NOMO-1 treated with DMSO at 0.1 percent for 48 hours (cell line): Measurements from ENCODE around the gene PODNL1.
A peak's percentile ranks its signal among the peaks of the same experiment; 100 is the strongest.

Experiments used
- DNase-seq: peaks from one replicate; lab custom pipeline; 2025; ENCODE audit not compliant: unreplicated experiment; lab: John Stamatoyannopoulos, UW

PODNL1 gene

GRCh38 chr19:13959141-13959961, 21.1 kb upstream of the PODNL1 start:
- no peak for DNase-seq

- no peak for DNase-seq
Measured at GRCh38 chr19:13958043-13958442, 19.8 kb upstream of the PODNL1 start.

- DNase-seq: no peak
Measured at GRCh38 chr19:13957051-13957450, 18.8 kb upstream of the PODNL1 start.

GRCh38 chr19:13956365-13956744, 18.1 kb upstream of the PODNL1 start:
- DNase-seq: no peak

- no peak for DNase-seq
Measured at GRCh38 chr19:13955662-13956364, 17.6 kb upstream of the PODNL1 start.

- no peak for DNase-seq
Measured at GRCh38 chr19:13954185-13954584, 16.0 kb upstream of the PODNL1 start.

- no peak for DNase-seq
Measured at GRCh38 chr19:13952931-13953531, 14.8 kb upstream of the PODNL1 start.

- peak; percentile 99 for DNase-seq
Measured at GRCh38 chr19:13952154-13952930, 14.1 kb upstream of the PODNL1 start, which contains the start of gene DCAF15. Gene DCAF15, plus strand, starts transcription at chr19:13952509. Its CDS starts 4 bp downstream, at chr19:13952513.

- no peak for DNase-seq
Measured at GRCh38 chr19:13951799-13952153, 13.6 kb upstream of the PODNL1 start.

GRCh38 chr19:13951043-13951442, 12.8 kb upstream of the PODNL1 start:
- no peak for DNase-seq

GRCh38 chr19:13946414-13946813, 8.2 kb upstream of the PODNL1 start:
- no peak for DNase-seq

GRCh38 chr19:13942023-13942684, 3.9 kb upstream of the PODNL1 start:
- no peak for DNase-seq

GRCh38 chr19:13937479-13938300, 527 bp downstream of the PODNL1 start:
- no peak for DNase-seq

- no peak for DNase-seq
Measured at GRCh38 chr19:13935765-13936510, 2.3 kb downstream of the PODNL1 start.

- no peak for DNase-seq
Measured at GRCh38 chr19:13934785-13935109, 3.5 kb downstream of the PODNL1 start.

- no peak for DNase-seq
Measured at GRCh38 chr19:13932911-13933393, 5.3 kb downstream of the PODNL1 start.

- no peak for DNase-seq
Measured at GRCh38 chr19:13932149-13932637, 6.0 kb downstream of the PODNL1 start.

GRCh38 chr19:13931391-13932148, 6.6 kb downstream of the PODNL1 start:
- no peak for DNase-seq
